HUES6 (cell line): Measurements from ENCODE around the gene DEPDC5.

Experiments
- H3K27ac ChIP-seq: 2 replicates; pipeline ENCODE4 v1.7.0; 2013; ENCODE audit warnings: low read depth, mild to moderate bottlenecking, low read length, inconsistent platforms
- H3K27me3 ChIP-seq: 2 replicates; pipeline ENCODE4 v1.6.1; 2013; ENCODE audit warnings: low read length; ENCODE audit not compliant: control insufficient read depth, insufficient read depth
- H3K36me3 ChIP-seq: 2 replicates; pipeline ENCODE4 v1.6.1; 2013; ENCODE audit warnings: low read length; ENCODE audit not compliant: control insufficient read depth, insufficient read depth
- H3K4me1 ChIP-seq: 2 replicates; pipeline ENCODE4 v1.6.1; 2013; ENCODE audit warnings: low read length; ENCODE audit not compliant: control insufficient read depth, insufficient read depth
- H3K4me3 ChIP-seq: 2 replicates; pipeline ENCODE4 v1.5.1; 2013; ENCODE audit warnings: low read depth, low read length
- H3K9ac ChIP-seq: one replicate; pipeline ENCODE4 v1.6.1; 2013; ENCODE audit warnings: mild to moderate bottlenecking, low read length
- H3K9me3 ChIP-seq: 2 replicates; pipeline ENCODE4 v1.6.1; 2013; ENCODE audit warnings: low read depth, low read length; ENCODE audit not compliant: control insufficient read depth, insufficient read depth

DEPDC5 gene

GRCh38 chr22:31874821-31875220 lies 121.0 kb downstream of the DEPDC5 start:
- H3K9me3 ChIP-seq: no peaks in the 10 kb centered on the region
- no peaks in the 10 kb centered on the region for H3K27me3 ChIP-seq
- peaks cover 2% of the 10 kb centered on the region; the same call in 1 of the 2 replicates for H3K4me1 ChIP-seq
- H3K9ac ChIP-seq: no peak overlapping the region
- H3K4me3 ChIP-seq: no peak overlapping the region
- no peak overlapping the region for H3K27ac ChIP-seq
- H3K36me3 ChIP-seq: peaks cover 30% of the 10 kb centered on the region

GRCh38 chr22:31876156-31876920 lies 122.5 kb downstream of the DEPDC5 start:
- Histone ChIP-seq H3K27ac (no peak overlapping the region), H3K9ac (no peak overlapping the region), H3K36me3 (peaks cover 24% of the 10 kb centered on the region), H3K27me3 (no peaks in the 10 kb centered on the region), H3K4me1 (no peaks in the 10 kb centered on the region), H3K4me3 (no peak overlapping the region), H3K9me3 (no peaks in the 10 kb centered on the region)

- H3K27me3 ChIP-seq: no peaks in the 10 kb centered on the region
- H3K36me3 ChIP-seq: peaks cover 15% of the 10 kb centered on the region
- no peaks in the 10 kb centered on the region for H3K4me1 ChIP-seq
- no peak overlapping the region for H3K27ac ChIP-seq
- H3K4me3 ChIP-seq: no peak overlapping the region
- H3K9me3 ChIP-seq: no peaks in the 10 kb centered on the region
- no peak overlapping the region for H3K9ac ChIP-seq
These were observed 125.8 kb downstream of the DEPDC5 start for GRCh38 chr22:31879585-31879984.

- H3K36me3 ChIP-seq: peaks cover 9% of the 10 kb centered on the region
- H3K4me3 ChIP-seq: no peak overlapping the region
- no peaks in the 10 kb centered on the region for H3K27me3 ChIP-seq
- H3K27ac ChIP-seq: no peak overlapping the region
- no peaks in the 10 kb centered on the region for H3K4me1 ChIP-seq
- no peaks in the 10 kb centered on the region for H3K9me3 ChIP-seq
- no peak overlapping the region for H3K9ac ChIP-seq
These were observed 127.4 kb downstream of the DEPDC5 start for GRCh38 chr22:31881200-31881599.

- Histone ChIP-seq H3K27ac (no peak overlapping the region), H3K27me3 (no peaks in the 10 kb centered on the region), H3K9ac (no peak overlapping the region), H3K4me1 (no peaks in the 10 kb centered on the region), H3K9me3 (no peaks in the 10 kb centered on the region), H3K36me3 (peaks cover 9% of the 10 kb centered on the region), H3K4me3 (no peak overlapping the region)
These were observed 128.0 kb downstream of the DEPDC5 start for GRCh38 chr22:31881865-31882264.

GRCh38 chr22:31882971-31883370 lies 129.2 kb downstream of the DEPDC5 start:
- H3K27me3 ChIP-seq: no peaks in the 10 kb centered on the region
- H3K4me3 ChIP-seq: no peak overlapping the region
- no peaks in the 10 kb centered on the region for H3K4me1 ChIP-seq
- H3K27ac ChIP-seq: no peak overlapping the region
- H3K9me3 ChIP-seq: no peaks in the 10 kb centered on the region
- peaks cover 9% of the 10 kb centered on the region for H3K36me3 ChIP-seq
- H3K9ac ChIP-seq: no peak overlapping the region

- H3K4me3 ChIP-seq: no peak overlapping the region
- no peak overlapping the region for H3K9ac ChIP-seq
- H3K27me3 ChIP-seq: no peaks in the 10 kb centered on the region
- H3K27ac ChIP-seq: no peak overlapping the region
- peaks cover 11% of the 10 kb centered on the region for H3K36me3 ChIP-seq
- H3K4me1 ChIP-seq: no peaks in the 10 kb centered on the region
- no peaks in the 10 kb centered on the region for H3K9me3 ChIP-seq
These were observed 130.2 kb downstream of the DEPDC5 start for GRCh38 chr22:31883989-31884388.

GRCh38 chr22:31891366-31892079 lies 137.7 kb downstream of the DEPDC5 start:
- no peak overlapping the region for H3K27ac ChIP-seq
- H3K4me3 ChIP-seq: no peak overlapping the region
- no peaks in the 10 kb centered on the region for H3K9me3 ChIP-seq
- H3K4me1 ChIP-seq: peaks cover 8% of the 10 kb centered on the region
- peaks cover 9% of the 10 kb centered on the region; the same call in 1 of the 2 replicates for H3K36me3 ChIP-seq
- H3K9ac ChIP-seq: no peak overlapping the region
- no peaks in the 10 kb centered on the region for H3K27me3 ChIP-seq

- no peaks in the 10 kb centered on the region for H3K27me3 ChIP-seq
- peaks cover 8% of the 10 kb centered on the region for H3K4me1 ChIP-seq
- H3K27ac ChIP-seq: no peak overlapping the region
- no peaks in the 10 kb centered on the region for H3K9me3 ChIP-seq
- peaks cover 9% of the 10 kb centered on the region; the same call in 1 of the 2 replicates for H3K36me3 ChIP-seq
- no peak overlapping the region for H3K4me3 ChIP-seq
- H3K9ac ChIP-seq: no peak overlapping the region
These were observed 138.2 kb downstream of the DEPDC5 start for GRCh38 chr22:31892080-31892433.

GRCh38 chr22:31893460-31893859 lies 139.6 kb downstream of the DEPDC5 start:
- peaks cover 13% of the 10 kb centered on the region; the same call in 1 of the 2 replicates for H3K36me3 ChIP-seq

GRCh38 chr22:31895411-31896123 lies 141.7 kb downstream of the DEPDC5 start:
- Histone ChIP-seq H3K9ac (no peak overlapping the region), H3K27me3 (no peaks in the 10 kb centered on the region), H3K36me3 (peaks cover 8% of the 10 kb centered on the region; the same call in 1 of the 2 replicates), H3K4me1 (peaks cover 16% of the 10 kb centered on the region), H3K27ac (no peak overlapping the region), H3K4me3 (no peak overlapping the region), H3K9me3 (no peaks in the 10 kb centered on the region)

More at GRCh38 chr22:31893460-31893859, 139.6 kb downstream of the DEPDC5 start:
- Histone ChIP-seq H3K27ac (no peak overlapping the region), H3K9me3 (no peaks in the 10 kb centered on the region), H3K4me1 (peaks cover 16% of the 10 kb centered on the region), H3K9ac (no peak overlapping the region), H3K4me3 (no peak overlapping the region), H3K27me3 (no peaks in the 10 kb centered on the region)
